H1 (cell line): ENCODE results near the gene BCAR1. TPM values are rescaled to one million over a fixed set of nuclear protein-coding genes. Genes with fewer than 3 reads are reported as not detected.

Experiments used
- polyA plus RNA-seq, 7 experiments: library from polyadenylated mRNA; depleted of rRNA in 3 of 7; stranded (reverse) in 5 of 7; unstranded in 2 of 7; fragments of >200 nt in 5 of 7; fragments of 200-250 nt in 2 of 7; gene quantifications; 1 replicate in 5 of 7; 2 replicates in 1 of 7; 4 replicates in 1 of 7; pipeline versions ENCODE4 v1.2.1 to v1.2.3, GENCODE V29; 2011 to 2013; ENCODE audit warnings: missing spikeins in 2 of 7, mixed read lengths in 2 of 7
- total RNA-seq: library from RNA; stranded (reverse); fragmentation: NEBNext Ultra II Directional; extraction: Animal tissue kit (Norgen Biotek cat#: 25700); gene quantifications from 2 replicates; pipeline ENCODE4 v1.2.1, GENCODE V29; 2021
- TF ChIP-seq, protein P1 (sequence below): fragments of 300-600 bp; sonication (generic); IDR thresholded peaks from 2 replicates; pipeline ENCODE4 v1.7.1; 2012; ENCODE audit warnings: low read length, moderate library complexity, mild to moderate bottlenecking, inconsistent platforms; ENCODE audit not compliant: insufficient replicate concordance
- TF ChIP-seq, protein P2 (sequence below): IDR thresholded peaks from 2 replicates; pipeline ENCODE4 v1.6.1; 2011; ENCODE audit warnings: low read depth, mild to moderate bottlenecking, low read length; ENCODE audit not compliant: insufficient read depth

The BCAR1 gene
- total and polyA plus RNA-seq, 2 of the 8 experiments (the other 6 are each of a cell fraction or from before 2014, with no cell fraction given) = 59.8 to 105 TPM

DNA sequence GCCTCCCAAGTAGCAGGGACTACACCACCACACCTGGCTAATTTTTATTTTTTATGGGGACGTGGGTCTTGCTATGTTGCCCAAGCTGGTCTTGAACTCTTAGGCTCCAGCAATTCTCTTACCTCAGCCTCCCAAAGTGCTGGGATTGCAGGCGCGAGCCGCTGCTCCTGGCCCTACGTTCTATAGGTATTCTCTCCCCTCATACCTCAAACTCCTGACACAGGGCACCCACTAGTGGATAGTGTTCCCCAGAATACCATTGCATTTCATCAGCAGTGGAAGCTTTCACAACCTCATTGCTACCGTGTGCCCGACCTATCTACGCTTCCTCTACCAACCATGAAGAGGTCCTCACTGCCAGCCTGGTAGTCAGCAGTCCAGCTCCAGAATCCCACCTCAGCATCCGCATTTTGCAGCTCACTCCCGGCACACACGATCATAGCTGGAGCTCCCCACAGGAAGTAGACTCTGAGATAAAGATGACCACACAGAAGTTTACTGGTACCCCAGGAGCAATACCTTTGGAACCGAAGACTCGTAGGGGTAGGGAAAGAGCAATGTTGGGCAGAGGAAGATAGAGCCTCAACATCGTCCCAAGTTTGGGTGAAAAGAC is 53.8 kb downstream of the BCAR1 start (continued):
- TF ChIP-seq, protein P1, sequence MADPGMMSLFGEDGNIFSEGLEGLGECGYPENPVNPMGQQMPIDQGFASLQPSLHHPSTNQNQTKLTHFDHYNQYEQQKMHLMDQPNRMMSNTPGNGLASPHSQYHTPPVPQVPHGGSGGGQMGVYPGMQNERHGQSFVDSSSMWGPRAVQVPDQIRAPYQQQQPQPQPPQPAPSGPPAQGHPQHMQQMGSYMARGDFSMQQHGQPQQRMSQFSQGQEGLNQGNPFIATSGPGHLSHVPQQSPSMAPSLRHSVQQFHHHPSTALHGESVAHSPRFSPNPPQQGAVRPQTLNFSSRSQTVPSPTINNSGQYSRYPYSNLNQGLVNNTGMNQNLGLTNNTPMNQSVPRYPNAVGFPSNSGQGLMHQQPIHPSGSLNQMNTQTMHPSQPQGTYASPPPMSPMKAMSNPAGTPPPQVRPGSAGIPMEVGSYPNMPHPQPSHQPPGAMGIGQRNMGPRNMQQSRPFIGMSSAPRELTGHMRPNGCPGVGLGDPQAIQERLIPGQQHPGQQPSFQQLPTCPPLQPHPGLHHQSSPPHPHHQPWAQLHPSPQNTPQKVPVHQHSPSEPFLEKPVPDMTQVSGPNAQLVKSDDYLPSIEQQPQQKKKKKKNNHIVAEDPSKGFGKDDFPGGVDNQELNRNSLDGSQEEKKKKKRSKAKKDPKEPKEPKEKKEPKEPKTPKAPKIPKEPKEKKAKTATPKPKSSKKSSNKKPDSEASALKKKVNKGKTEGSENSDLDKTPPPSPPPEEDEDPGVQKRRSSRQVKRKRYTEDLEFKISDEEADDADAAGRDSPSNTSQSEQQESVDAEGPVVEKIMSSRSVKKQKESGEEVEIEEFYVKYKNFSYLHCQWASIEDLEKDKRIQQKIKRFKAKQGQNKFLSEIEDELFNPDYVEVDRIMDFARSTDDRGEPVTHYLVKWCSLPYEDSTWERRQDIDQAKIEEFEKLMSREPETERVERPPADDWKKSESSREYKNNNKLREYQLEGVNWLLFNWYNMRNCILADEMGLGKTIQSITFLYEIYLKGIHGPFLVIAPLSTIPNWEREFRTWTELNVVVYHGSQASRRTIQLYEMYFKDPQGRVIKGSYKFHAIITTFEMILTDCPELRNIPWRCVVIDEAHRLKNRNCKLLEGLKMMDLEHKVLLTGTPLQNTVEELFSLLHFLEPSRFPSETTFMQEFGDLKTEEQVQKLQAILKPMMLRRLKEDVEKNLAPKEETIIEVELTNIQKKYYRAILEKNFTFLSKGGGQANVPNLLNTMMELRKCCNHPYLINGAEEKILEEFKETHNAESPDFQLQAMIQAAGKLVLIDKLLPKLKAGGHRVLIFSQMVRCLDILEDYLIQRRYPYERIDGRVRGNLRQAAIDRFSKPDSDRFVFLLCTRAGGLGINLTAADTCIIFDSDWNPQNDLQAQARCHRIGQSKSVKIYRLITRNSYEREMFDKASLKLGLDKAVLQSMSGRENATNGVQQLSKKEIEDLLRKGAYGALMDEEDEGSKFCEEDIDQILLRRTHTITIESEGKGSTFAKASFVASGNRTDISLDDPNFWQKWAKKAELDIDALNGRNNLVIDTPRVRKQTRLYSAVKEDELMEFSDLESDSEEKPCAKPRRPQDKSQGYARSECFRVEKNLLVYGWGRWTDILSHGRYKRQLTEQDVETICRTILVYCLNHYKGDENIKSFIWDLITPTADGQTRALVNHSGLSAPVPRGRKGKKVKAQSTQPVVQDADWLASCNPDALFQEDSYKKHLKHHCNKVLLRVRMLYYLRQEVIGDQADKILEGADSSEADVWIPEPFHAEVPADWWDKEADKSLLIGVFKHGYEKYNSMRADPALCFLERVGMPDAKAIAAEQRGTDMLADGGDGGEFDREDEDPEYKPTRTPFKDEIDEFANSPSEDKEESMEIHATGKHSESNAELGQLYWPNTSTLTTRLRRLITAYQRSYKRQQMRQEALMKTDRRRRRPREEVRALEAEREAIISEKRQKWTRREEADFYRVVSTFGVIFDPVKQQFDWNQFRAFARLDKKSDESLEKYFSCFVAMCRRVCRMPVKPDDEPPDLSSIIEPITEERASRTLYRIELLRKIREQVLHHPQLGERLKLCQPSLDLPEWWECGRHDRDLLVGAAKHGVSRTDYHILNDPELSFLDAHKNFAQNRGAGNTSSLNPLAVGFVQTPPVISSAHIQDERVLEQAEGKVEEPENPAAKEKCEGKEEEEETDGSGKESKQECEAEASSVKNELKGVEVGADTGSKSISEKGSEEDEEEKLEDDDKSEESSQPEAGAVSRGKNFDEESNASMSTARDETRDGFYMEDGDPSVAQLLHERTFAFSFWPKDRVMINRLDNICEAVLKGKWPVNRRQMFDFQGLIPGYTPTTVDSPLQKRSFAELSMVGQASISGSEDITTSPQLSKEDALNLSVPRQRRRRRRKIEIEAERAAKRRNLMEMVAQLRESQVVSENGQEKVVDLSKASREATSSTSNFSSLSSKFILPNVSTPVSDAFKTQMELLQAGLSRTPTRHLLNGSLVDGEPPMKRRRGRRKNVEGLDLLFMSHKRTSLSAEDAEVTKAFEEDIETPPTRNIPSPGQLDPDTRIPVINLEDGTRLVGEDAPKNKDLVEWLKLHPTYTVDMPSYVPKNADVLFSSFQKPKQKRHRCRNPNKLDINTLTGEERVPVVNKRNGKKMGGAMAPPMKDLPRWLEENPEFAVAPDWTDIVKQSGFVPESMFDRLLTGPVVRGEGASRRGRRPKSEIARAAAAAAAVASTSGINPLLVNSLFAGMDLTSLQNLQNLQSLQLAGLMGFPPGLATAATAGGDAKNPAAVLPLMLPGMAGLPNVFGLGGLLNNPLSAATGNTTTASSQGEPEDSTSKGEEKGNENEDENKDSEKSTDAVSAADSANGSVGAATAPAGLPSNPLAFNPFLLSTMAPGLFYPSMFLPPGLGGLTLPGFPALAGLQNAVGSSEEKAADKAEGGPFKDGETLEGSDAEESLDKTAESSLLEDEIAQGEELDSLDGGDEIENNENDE = no peak
- TF ChIP-seq, protein P2, sequence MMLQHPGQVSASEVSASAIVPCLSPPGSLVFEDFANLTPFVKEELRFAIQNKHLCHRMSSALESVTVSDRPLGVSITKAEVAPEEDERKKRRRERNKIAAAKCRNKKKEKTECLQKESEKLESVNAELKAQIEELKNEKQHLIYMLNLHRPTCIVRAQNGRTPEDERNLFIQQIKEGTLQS = no peak
